Measurements from ENCODE around the gene GPS1.

GPS1 gene

DNA sequence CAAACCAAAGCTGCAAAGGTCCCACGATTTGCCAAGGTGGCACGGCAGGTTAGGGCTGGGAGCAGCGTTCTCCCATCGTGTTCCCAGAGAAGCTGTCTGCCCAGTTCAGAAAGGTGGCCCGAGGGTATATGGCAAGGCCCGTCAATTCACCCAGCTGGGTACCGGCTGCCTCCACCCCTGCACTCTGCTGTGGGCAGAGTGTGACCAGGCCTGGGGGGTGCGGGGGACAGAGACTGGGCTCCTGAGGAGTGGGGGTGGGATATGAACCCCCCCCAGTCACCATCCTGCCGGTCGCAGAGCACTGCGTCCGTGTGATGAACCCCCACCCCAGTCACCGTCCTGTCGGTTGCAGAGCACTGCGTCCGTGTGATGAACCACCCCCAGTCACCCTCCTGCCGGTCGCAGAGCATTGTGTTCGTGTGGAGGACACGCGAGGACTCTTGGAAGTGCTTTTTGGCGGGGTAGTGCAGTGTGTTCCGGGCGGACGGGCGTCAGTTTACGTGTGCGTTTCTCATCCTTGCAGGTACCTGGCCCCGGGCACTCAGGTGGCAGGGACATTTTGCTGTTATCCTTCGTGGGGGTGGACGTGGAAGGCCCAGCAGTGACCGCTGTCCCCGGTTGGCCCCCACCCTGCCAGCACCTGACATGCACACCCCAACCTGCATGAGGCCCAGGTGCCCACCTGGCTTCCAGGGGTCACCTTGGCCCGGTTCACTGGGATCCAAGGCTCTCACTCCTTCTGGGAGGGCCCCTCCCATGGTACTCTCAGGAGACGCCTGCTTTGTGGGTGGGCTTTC is 49.0 kb downstream of the GPS1 start:
- Histone ChIP-seq H3K9me3 (ENCODE audit: control insufficient read depth, insufficient read depth, low read length) (no peaks in the 10 kb centered on the region), H3K27me3 (ENCODE audit: control insufficient read depth, insufficient read depth, low read length) (no peaks in the 10 kb centered on the region), H3K4me1 (ENCODE audit: control insufficient read depth, insufficient read depth, low read length) (peaks cover 24% of the 10 kb centered on the region), H3K4me3 (ENCODE audit: low read length) (no peak overlapping the region), H3K27ac (ENCODE audit: low read length) (no peak overlapping the region), H3K36me3 (ENCODE audit: control insufficient read depth, insufficient read depth, low read length) (peaks cover 5% of the 10 kb centered on the region)
- no CpG with 5 or more reads among the region's 35 CpGs for WGBS (ENCODE audit: insufficient coverage, insufficient read length)
- DNase-seq (ENCODE audit: low read depth, low spot score), result no peak

DNA sequence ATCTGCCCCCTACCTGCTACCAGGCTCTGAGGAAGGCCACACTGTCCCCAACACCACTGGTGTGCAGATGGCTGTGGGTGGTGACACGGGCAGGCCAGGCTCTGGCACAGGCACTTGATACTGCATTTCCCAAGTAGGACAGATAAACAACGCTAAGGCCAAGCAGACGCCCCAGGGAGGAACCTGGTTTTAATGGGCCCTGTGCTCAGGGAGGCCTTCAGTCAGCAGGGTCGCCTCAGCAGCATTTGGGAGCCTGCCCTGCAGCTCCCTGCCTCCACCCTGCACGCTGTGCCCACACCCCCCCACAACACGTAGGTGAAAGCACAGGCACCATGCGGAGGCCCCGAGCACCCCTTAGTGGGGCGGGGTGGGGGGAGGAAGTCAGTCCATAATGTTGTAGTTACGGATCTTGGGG is 49.6 kb downstream of the GPS1 start:
- no peak for DNase-seq (ENCODE audit: low read depth, low spot score)
- WGBS (ENCODE audit: insufficient coverage, insufficient read length), result no CpG with 5 or more reads among the region's 10 CpGs
- H3K4me1 ChIP-seq (ENCODE audit: control insufficient read depth, insufficient read depth, low read length), result peaks cover 24% of the 10 kb centered on the region

GRCh38 chr17:82101767-82102679 is 50.3 kb downstream of the GPS1 start:
- H3K27ac ChIP-seq (ENCODE audit: low read length), result no peak overlapping the region
- no peaks in the 10 kb centered on the region for H3K9me3 ChIP-seq (ENCODE audit: control insufficient read depth, insufficient read depth, low read length)
- no CpG with 5 or more reads among the region's 18 CpGs for WGBS (ENCODE audit: insufficient coverage, insufficient read length)
- peaks cover 23% of the 10 kb centered on the region for H3K4me1 ChIP-seq (ENCODE audit: control insufficient read depth, insufficient read depth, low read length)
- DNase-seq (ENCODE audit: low read depth, low spot score), result no peak
- no peaks in the 10 kb centered on the region for H3K27me3 ChIP-seq (ENCODE audit: control insufficient read depth, insufficient read depth, low read length)
- no peaks in the 10 kb centered on the region; the same call in 1 of the 2 replicates for H3K36me3 ChIP-seq (ENCODE audit: control insufficient read depth, insufficient read depth, low read length)
- no peak overlapping the region for H3K4me3 ChIP-seq (ENCODE audit: low read length)

More for the DNA sequence above, 49.6 kb downstream of the GPS1 start:
- Histone ChIP-seq H3K4me3 (ENCODE audit: low read length) (no peak overlapping the region), H3K9me3 (ENCODE audit: control insufficient read depth, insufficient read depth, low read length) (no peaks in the 10 kb centered on the region), H3K36me3 (ENCODE audit: control insufficient read depth, insufficient read depth, low read length) (no peaks in the 10 kb centered on the region; the same call in 1 of the 2 replicates), H3K27ac (ENCODE audit: low read length) (no peak overlapping the region), H3K27me3 (ENCODE audit: control insufficient read depth, insufficient read depth, low read length) (no peaks in the 10 kb centered on the region)

GRCh38 chr17:82103553-82104451 is 52.1 kb downstream of the GPS1 start:
- no CpG with 5 or more reads among the region's 24 CpGs for WGBS (ENCODE audit: insufficient coverage, insufficient read length)
- H3K27ac ChIP-seq (ENCODE audit: low read length), result no peak overlapping the region
- no peak overlapping the region for H3K4me3 ChIP-seq (ENCODE audit: low read length)
- no peak for DNase-seq (ENCODE audit: low read depth, low spot score)
- H3K36me3 ChIP-seq (ENCODE audit: control insufficient read depth, insufficient read depth, low read length), result peaks cover 3% of the 10 kb centered on the region; the same call in 1 of the 2 replicates
- H3K9me3 ChIP-seq (ENCODE audit: control insufficient read depth, insufficient read depth, low read length), result no peaks in the 10 kb centered on the region
- H3K27me3 ChIP-seq (ENCODE audit: control insufficient read depth, insufficient read depth, low read length), result no peaks in the 10 kb centered on the region
- peaks cover 23% of the 10 kb centered on the region for H3K4me1 ChIP-seq (ENCODE audit: control insufficient read depth, insufficient read depth, low read length)

DNA sequence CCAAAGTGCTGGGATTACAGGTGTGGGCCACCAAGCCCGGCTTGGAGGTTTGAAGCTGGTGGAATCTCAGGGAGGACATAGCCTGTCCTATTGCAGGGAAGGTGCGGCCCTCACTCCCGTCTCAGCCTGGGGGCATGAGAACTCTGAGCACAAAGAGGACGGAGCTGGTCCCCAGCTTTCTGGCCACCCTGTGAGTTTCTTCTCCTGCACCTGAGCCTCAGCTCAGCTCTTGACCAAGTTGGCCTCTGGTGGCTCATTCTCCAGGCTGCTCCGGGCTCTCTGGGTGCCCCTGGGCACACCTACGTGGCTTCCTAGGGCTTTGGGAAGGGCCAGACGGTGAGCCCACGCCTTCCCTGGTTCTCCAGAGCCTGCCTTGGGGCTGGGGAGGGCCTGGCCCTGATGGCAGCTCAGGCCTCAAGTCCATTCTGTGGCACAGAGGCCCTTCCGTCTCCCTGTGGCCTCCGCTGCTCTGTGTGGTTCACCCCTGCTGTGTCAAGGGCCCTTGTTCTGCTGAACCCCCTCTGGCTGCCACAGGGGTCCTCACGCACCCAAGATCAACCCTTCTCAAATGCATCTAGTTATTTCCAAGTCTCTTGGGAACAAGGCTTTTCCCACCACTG is 53.2 kb downstream of the GPS1 start:
- Histone ChIP-seq H3K4me1 (ENCODE audit: control insufficient read depth, insufficient read depth, low read length) (peaks cover 23% of the 10 kb centered on the region), H3K9me3 (ENCODE audit: control insufficient read depth, insufficient read depth, low read length) (no peaks in the 10 kb centered on the region), H3K27ac (ENCODE audit: low read length) (no peak overlapping the region), H3K36me3 (ENCODE audit: control insufficient read depth, insufficient read depth, low read length) (peaks cover 3% of the 10 kb centered on the region; the same call in 1 of the 2 replicates), H3K27me3 (ENCODE audit: control insufficient read depth, insufficient read depth, low read length) (no peaks in the 10 kb centered on the region), H3K4me3 (ENCODE audit: low read length) (no peak overlapping the region)
- DNase-seq (ENCODE audit: low read depth, low spot score), result no peak
- no CpG with 5 or more reads among the region's 11 CpGs for WGBS (ENCODE audit: insufficient coverage, insufficient read length)

- H3K27ac ChIP-seq (ENCODE audit: low read length), result no peak overlapping the region
- H3K27me3 ChIP-seq (ENCODE audit: control insufficient read depth, insufficient read depth, low read length), result no peaks in the 10 kb centered on the region
- DNase-seq (ENCODE audit: low read depth, low spot score), result no peak
- H3K9me3 ChIP-seq (ENCODE audit: control insufficient read depth, insufficient read depth, low read length), result no peaks in the 10 kb centered on the region
- H3K4me1 ChIP-seq (ENCODE audit: control insufficient read depth, insufficient read depth, low read length), result peaks cover 21% of the 10 kb centered on the region
- peaks cover 3% of the 10 kb centered on the region; the same call in 1 of the 2 replicates for H3K36me3 ChIP-seq (ENCODE audit: control insufficient read depth, insufficient read depth, low read length)
- no CpG with 5 or more reads among the region's 13 CpGs for WGBS (ENCODE audit: insufficient coverage, insufficient read length)
- H3K4me3 ChIP-seq (ENCODE audit: low read length), result no peak overlapping the region
Measured at GRCh38 chr17:82105417-82105881, 53.8 kb downstream of the GPS1 start.

GRCh38 chr17:82105882-82106687 is 54.4 kb downstream of the GPS1 start:
- Histone ChIP-seq H3K27me3 (ENCODE audit: control insufficient read depth, insufficient read depth, low read length) (no peaks in the 10 kb centered on the region), H3K27ac (ENCODE audit: low read length) (no peak overlapping the region), H3K36me3 (ENCODE audit: control insufficient read depth, insufficient read depth, low read length) (peaks cover 3% of the 10 kb centered on the region; the same call in 1 of the 2 replicates), H3K4me1 (ENCODE audit: control insufficient read depth, insufficient read depth, low read length) (peaks cover 18% of the 10 kb centered on the region), H3K4me3 (ENCODE audit: low read length) (no peak overlapping the region), H3K9me3 (ENCODE audit: control insufficient read depth, insufficient read depth, low read length) (no peaks in the 10 kb centered on the region)
- DNase-seq (ENCODE audit: low read depth, low spot score), result peak; percentile 76
- WGBS (ENCODE audit: insufficient coverage, insufficient read length), result no CpG with 5 or more reads among the region's 24 CpGs

DNA sequence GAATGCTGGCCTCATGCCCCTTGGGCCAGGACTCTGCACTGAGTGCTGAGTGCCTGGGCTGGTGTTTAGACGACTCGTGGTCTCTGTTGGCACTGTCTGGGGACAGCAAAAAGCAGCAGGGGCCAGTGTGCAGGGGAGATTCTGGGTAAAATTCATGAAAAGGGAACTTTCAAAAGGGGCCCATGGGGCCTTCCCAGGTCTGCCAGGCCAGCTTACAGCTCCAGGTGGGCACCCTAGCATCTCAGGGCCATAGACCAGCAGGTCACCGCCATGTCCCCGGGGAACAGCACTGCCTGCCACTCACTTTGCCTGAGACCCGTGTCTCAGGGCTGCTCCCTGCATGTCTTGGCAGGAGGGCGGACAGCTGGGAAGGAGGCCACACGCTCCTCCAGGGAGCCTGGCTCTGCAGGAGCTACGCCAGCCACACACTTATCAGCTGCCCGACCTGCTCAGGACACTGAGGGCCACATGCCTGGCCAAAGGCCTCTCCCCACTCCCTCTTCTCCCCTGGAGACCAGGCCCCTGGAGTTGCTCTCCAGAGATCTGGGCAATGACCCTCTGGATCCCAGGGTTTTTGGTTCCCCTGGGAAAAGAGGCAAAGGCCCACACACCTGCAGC is 55.1 kb downstream of the GPS1 start:
- Histone ChIP-seq H3K36me3 (ENCODE audit: control insufficient read depth, insufficient read depth, low read length) (peaks cover 3% of the 10 kb centered on the region; the same call in 1 of the 2 replicates), H3K27me3 (ENCODE audit: control insufficient read depth, insufficient read depth, low read length) (no peaks in the 10 kb centered on the region), H3K4me3 (ENCODE audit: low read length) (no peak overlapping the region), H3K9me3 (ENCODE audit: control insufficient read depth, insufficient read depth, low read length) (no peaks in the 10 kb centered on the region), H3K4me1 (ENCODE audit: control insufficient read depth, insufficient read depth, low read length) (peaks cover 18% of the 10 kb centered on the region), H3K27ac (ENCODE audit: low read length) (no peak overlapping the region)
- no CpG with 5 or more reads among the region's 9 CpGs for WGBS (ENCODE audit: insufficient coverage, insufficient read length)
- DNase-seq (ENCODE audit: low read depth, low spot score), result no peak

All from iPS DF 6.9 (cell line).